ENCODE results near the gene GHSR. TPM values are rescaled to one million over a fixed set of nuclear protein-coding genes. Genes with fewer than 3 reads are reported as not detected.

The GHSR gene
- total RNA-seq, 1 donor from 2014 or later = not detected

DNA sequence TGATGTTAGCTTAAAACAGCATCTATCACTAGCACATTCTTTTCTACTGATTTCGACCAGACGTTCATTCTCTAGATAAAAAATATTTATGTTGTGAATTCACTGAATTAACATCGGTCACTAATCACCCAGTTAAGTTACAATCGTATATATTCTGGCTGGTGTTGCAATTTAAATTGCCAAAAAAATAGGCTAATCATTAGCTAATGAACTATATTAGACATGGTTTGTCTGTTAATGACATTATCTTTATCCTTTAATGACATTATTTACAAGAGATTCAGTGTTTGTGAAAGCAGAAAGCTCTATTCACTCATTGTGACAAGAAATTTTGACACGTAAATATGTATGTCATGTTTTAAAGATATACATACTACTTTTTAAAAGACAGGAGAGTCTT is 6.7 kb downstream of the GHSR start:
- H3K27me3 Mint-ChIP-seq (ENCODE audit: unreplicated experiment) = no peaks in the 10 kb centered on the region
- H3K27ac Mint-ChIP-seq (ENCODE audit: unreplicated experiment) = no peak overlapping the region
- no peak overlapping the region for H3K4me3 Mint-ChIP-seq (ENCODE audit: unreplicated experiment)
- no peaks in the 10 kb centered on the region for H3K4me1 Mint-ChIP-seq (ENCODE audit: unreplicated experiment)
- no peaks in the 10 kb centered on the region for H3K9me3 Mint-ChIP-seq (ENCODE audit: unreplicated experiment)
- H3K36me3 Mint-ChIP-seq (ENCODE audit: low read depth, unreplicated experiment) = no peaks in the 10 kb centered on the region
- no peak for DNase-seq (ENCODE audit: low spot score)
- TF ChIP-seq, protein P1, sequence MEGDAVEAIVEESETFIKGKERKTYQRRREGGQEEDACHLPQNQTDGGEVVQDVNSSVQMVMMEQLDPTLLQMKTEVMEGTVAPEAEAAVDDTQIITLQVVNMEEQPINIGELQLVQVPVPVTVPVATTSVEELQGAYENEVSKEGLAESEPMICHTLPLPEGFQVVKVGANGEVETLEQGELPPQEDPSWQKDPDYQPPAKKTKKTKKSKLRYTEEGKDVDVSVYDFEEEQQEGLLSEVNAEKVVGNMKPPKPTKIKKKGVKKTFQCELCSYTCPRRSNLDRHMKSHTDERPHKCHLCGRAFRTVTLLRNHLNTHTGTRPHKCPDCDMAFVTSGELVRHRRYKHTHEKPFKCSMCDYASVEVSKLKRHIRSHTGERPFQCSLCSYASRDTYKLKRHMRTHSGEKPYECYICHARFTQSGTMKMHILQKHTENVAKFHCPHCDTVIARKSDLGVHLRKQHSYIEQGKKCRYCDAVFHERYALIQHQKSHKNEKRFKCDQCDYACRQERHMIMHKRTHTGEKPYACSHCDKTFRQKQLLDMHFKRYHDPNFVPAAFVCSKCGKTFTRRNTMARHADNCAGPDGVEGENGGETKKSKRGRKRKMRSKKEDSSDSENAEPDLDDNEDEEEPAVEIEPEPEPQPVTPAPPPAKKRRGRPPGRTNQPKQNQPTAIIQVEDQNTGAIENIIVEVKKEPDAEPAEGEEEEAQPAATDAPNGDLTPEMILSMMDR (IDR thresholded peaks at IDR 0.05; ENCODE audit: unreplicated experiment) = no peak

DNA sequence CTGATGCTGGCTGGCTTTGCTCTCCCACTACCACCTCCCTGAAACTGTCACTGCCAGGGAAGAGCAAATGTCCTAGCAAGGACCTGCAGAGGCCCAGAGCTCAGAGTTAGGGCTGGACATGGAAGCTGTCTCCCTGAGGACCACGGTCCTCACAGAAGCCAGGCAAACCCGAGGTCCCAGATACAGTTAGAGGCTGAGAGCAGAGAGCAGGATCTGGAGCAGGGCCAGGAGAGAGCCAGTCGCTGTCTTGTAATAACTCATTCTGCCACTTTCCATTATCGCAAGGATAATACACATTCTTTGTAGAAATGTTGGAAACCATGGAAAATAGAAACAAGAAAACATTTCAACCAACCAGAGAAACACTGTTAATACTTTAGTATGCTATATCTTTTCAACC is 10.1 kb downstream of the GHSR start:
- H3K27me3 Mint-ChIP-seq (ENCODE audit: unreplicated experiment) = no peaks in the 10 kb centered on the region
- H3K9me3 Mint-ChIP-seq (ENCODE audit: unreplicated experiment) = peaks cover 4% of the 10 kb centered on the region
- TF ChIP-seq, protein P1 (IDR thresholded peaks at IDR 0.05; ENCODE audit: unreplicated experiment) = no peak
- H3K27ac Mint-ChIP-seq (ENCODE audit: unreplicated experiment) = no peak overlapping the region
- no peak overlapping the region for H3K4me3 Mint-ChIP-seq (ENCODE audit: unreplicated experiment)
- H3K4me1 Mint-ChIP-seq (ENCODE audit: unreplicated experiment) = no peaks in the 10 kb centered on the region
- DNase-seq (ENCODE audit: low spot score) = no peak
- peaks cover 11% of the 10 kb centered on the region for H3K36me3 Mint-ChIP-seq (ENCODE audit: low read depth, unreplicated experiment)

DNA sequence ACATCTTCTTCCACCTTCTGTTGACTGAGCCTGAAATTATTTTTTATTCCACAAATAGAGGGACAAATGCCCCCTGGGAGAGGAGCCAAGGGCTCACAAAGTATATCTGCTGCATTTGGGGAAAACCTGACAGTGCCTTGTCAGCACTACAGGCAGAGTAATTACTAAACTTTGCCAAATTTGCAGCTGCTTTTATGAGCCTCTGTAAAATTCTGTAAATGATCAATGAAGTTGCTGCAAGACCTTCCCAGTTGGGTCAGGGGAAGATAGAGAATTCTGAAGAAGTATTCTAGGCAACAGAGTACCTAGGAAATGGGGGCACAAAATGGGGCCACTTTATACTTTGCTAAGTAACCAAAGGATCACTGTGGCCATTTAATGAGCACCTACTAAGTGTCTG is 10.5 kb downstream of the GHSR start:
- DNase-seq (ENCODE audit: low spot score) = no peak
- Mint-ChIP-seq H3K4me1 (ENCODE audit: unreplicated experiment) (no peaks in the 10 kb centered on the region), H3K27ac (ENCODE audit: unreplicated experiment) (no peak overlapping the region), H3K27me3 (ENCODE audit: unreplicated experiment) (no peaks in the 10 kb centered on the region), H3K4me3 (ENCODE audit: unreplicated experiment) (no peak overlapping the region), H3K9me3 (ENCODE audit: unreplicated experiment) (peaks cover 5% of the 10 kb centered on the region), H3K36me3 (ENCODE audit: low read depth, unreplicated experiment) (peaks cover 11% of the 10 kb centered on the region)
- TF ChIP-seq, protein P1 (IDR thresholded peaks at IDR 0.05; ENCODE audit: unreplicated experiment) = no peak

DNA sequence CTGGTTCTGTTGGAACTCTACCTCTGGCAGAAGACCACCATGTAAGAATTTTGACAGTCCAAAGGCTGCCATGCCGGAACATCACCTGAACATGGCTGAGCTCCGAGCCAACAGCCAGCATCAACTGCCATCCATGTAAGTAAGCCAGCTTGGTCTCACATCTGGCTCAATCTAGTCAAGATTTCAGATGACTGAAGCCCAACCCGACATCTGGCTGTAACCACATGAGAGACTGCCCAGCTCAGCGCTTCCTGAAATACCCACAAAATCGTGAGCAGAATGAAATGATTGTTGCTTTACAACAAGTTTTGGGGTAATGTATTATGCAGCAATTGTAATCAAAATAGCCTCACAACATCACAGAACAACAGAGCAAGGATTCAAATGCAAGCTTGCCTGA is 32.9 kb downstream of the GHSR start:
- H3K27me3 Mint-ChIP-seq (ENCODE audit: unreplicated experiment) = peaks cover 2% of the 10 kb centered on the region
- no peak for DNase-seq (ENCODE audit: low spot score)
- no peaks in the 10 kb centered on the region for H3K4me1 Mint-ChIP-seq (ENCODE audit: unreplicated experiment)
- H3K36me3 Mint-ChIP-seq (ENCODE audit: low read depth, unreplicated experiment) = no peaks in the 10 kb centered on the region
- TF ChIP-seq, protein P1 (IDR thresholded peaks at IDR 0.05; ENCODE audit: unreplicated experiment) = no peak
- no peaks in the 10 kb centered on the region for H3K9me3 Mint-ChIP-seq (ENCODE audit: unreplicated experiment)
- H3K4me3 Mint-ChIP-seq (ENCODE audit: unreplicated experiment) = no peak overlapping the region
- no peak overlapping the region for H3K27ac Mint-ChIP-seq (ENCODE audit: unreplicated experiment)

DNA sequence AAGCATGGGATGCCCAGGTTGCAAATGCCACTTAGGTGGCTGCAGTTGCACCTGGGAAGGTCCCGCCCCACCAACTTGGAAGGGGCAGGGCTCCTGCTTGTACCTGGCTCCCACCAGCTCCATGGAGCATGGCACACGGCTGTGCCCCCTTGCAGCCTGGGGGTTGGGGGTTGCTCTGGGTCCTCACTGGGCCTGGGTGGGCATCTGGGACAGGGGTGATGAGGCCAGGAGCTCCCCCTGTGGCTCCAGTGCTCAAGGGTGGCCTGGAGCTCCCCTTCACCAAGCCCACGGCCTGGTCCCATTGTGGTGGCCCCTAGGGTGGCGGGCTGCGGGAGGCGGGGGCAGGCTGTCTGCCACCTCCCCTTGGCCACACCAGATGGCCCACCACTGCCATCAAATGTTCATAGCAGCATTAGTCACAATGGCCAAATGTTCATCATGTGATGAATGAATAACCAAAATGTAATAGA is 36.7 kb downstream of the GHSR start:
- DNase-seq (ENCODE audit: low spot score) = no peak
- Mint-ChIP-seq H3K27me3 (ENCODE audit: unreplicated experiment) (peaks cover 2% of the 10 kb centered on the region), H3K4me1 (ENCODE audit: unreplicated experiment) (no peaks in the 10 kb centered on the region), H3K4me3 (ENCODE audit: unreplicated experiment) (no peak overlapping the region), H3K36me3 (ENCODE audit: low read depth, unreplicated experiment) (no peaks in the 10 kb centered on the region), H3K27ac (ENCODE audit: unreplicated experiment) (no peak overlapping the region), H3K9me3 (ENCODE audit: unreplicated experiment) (no peaks in the 10 kb centered on the region)
- TF ChIP-seq, protein P1 (IDR thresholded peaks at IDR 0.05; ENCODE audit: unreplicated experiment) = no peak

Data from endothelial cell (in vitro differentiated cells).